AG09319 (cell line): ENCODE data around the gene CDH13.

Experiments used
- DNase-seq: peaks from one replicate; pipeline ENCODE4 v3.0.0-alpha.2; 2010; ENCODE audit warnings: low read depth; ENCODE audit errors: extremely low read depth
- TF ChIP-seq, protein P1 (sequence below): IDR thresholded peaks from 2 replicates; pipeline ENCODE4 v1.5.1; 2011; ENCODE audit warnings: low read depth, mild to moderate bottlenecking, inconsistent platforms, low read length, moderate library complexity

CDH13 gene

DNA sequence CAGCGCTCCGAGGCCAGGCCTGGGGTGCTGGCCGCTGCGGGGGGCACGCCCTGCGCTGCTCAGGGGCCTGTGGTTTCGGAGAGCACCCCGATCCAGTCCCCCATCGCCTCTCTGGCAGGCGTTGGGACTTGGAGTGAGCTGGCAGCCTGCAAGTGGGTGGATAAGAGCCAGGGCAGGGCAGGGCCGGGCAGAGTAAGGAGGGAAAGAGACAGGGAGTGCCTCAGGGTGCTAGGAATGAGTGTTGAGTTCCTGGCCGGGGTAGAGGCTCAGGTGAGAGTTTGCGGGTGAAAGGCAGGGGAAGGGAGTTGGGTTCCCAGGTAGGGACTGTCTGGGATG lies 1.3 kb downstream of the CDH13 start:
- TF ChIP-seq, protein P1, sequence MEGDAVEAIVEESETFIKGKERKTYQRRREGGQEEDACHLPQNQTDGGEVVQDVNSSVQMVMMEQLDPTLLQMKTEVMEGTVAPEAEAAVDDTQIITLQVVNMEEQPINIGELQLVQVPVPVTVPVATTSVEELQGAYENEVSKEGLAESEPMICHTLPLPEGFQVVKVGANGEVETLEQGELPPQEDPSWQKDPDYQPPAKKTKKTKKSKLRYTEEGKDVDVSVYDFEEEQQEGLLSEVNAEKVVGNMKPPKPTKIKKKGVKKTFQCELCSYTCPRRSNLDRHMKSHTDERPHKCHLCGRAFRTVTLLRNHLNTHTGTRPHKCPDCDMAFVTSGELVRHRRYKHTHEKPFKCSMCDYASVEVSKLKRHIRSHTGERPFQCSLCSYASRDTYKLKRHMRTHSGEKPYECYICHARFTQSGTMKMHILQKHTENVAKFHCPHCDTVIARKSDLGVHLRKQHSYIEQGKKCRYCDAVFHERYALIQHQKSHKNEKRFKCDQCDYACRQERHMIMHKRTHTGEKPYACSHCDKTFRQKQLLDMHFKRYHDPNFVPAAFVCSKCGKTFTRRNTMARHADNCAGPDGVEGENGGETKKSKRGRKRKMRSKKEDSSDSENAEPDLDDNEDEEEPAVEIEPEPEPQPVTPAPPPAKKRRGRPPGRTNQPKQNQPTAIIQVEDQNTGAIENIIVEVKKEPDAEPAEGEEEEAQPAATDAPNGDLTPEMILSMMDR = no peak

DNA sequence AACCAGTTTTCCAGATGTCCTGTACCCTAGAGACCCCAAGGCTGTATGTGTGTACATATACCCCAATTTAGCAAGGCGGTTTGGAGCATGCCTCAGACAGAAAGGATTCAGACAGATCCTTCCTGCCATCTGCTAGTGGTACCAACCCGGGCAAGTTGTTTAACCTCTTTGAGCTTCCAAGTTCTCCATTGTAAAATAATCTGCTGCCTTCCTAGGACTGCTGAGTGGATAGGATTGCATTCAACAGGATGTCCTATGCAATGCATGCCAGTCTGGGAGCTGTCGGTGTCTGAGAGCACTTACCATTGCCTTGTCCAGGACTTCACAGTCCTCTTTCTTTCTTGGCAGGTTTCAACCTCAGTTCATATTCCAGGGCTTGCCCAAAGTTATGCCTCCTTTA lies 1.9 kb downstream of the CDH13 start:
- no peak for DNase-seq
- TF ChIP-seq, protein P1 = no peak

More for the DNA sequence above, 1.3 kb downstream of the CDH13 start:
- DNase-seq = no peak

DNA sequence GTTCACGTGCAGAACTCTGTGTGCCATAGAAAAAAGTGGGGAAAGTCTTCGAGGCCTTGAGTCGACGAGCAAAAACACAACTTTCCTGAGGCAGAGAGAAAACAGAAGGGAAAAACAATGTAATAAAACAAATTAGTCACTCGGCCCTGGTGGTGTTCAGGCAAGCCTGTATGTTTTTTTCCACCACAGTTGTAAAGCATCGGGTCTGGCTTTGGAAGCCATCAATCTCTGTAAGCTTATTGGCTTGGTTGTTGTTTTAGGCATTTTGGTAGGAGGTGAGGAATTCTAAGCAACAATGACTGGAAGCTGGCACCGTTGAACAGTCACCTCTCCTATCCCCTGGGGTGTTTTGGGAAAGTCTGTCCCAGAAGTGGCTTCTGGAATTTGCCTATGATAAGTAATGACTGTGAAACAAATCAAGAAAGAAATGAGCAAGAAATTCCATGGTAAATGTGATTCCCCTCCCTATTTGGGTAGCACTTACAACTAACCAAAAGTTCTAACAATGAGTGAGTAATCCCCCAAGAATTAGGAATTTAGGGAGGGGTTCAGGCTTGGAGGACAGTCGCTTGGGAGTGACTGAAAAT lies 2.8 kb downstream of the CDH13 start:
- DNase-seq = no peak
- TF ChIP-seq, protein P1 = no peak

DNA sequence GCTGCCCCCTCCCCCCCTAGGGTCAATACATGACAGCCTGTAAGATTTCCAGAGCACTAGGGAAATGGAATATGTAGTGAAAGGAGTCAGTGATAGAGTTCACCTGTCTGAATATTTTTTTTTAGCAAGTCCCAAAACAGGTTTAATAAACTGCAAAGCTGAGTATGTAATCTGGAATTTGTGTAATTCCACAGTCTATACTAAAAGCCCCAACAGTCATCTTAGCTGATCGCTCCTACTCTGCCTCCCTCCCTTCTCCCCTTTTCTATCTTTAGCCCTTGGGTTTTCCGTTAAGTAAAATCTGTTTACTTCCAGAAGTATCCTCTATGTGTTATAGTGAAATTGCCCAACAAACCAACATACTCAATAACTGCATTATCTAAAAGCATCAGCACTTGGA lies 3.5 kb downstream of the CDH13 start:
- no peak for DNase-seq
- TF ChIP-seq, protein P1 = no peak

DNA sequence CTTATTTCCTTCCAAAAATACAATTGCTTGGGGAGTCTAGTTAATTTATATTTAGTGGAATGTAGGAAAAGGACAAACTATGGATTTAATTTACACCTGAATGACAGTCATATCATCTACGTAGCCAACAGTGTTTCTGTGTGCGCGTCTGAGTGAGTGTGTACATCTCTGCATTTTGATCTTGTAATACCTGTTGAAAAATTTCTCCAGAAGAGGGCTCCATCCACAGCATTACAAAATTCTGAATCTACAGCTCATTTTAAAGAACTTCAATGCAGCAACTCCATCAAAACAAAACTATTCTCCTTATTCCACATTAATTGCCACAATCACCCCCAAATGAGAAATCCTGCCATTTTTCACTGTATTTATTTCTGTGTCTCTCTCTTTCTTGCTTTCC lies 3.9 kb downstream of the CDH13 start:
- TF ChIP-seq, protein P1 = peak; percentile 45
- no peak for DNase-seq

DNA sequence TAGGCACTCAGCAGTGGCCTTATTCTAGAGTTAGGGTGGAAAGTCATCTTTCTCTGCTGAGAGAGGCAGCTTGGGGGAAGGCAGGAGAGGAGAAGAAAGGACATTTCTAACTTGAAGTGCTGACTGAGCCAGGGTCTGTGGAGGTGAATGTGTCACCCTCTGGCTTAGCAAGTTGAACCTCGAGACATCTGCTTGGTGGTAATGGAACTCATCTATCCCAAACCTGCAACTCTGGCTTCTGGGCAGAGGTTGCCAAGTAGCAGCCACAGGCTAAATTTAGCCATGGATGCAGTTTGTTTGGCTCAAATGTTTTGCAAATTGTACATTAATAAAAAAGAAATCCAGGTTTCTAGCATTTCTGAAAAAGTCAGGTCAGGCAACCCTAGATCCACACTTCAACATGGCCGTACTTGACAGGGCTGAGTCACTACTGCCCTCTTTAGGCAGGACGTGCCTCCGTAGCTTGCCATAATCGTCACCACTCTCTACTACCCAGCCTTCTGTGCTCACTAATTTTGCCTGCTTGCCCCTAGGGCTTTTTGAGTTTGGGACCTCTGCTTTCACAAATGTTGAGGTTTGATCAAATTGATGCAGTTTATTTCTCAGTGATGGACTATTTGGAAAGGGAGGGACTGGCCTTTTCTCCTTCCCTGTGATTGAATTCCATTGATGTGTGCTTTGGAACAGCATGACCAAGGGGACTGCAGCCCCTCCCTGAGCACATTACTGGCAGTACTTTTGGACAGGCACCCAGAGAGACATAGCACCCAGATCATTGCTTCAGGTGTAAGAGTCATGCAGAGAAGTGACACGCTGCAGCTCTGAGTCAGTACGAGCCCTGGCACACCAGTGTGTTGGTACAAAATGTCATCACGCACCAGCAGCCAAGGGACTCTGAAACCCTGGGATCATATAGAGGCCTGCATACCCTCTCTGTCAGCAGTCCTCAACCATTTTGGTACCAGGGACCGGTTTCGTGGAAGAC lies 5.2 kb downstream of the CDH13 start:
- no peak for DNase-seq

More for the DNA sequence above, 5.2 kb downstream of the CDH13 start:
- TF ChIP-seq, protein P1 = peak; percentile 23
